Effector memory CD8-positive, alpha-beta T cell (primary cell): ENCODE measurements around the gene COPS7B.
"Not testable (repeated sequence)": the region's sequence is repeated elsewhere in the genome, so short reads cannot be mapped to it uniquely, and the experiment has no call there.

Experiments used
- ATAC-seq: fragments of 150-1000 bp; cut with Tn5 transposase; replicated peaks from 2 replicates; pipeline ENCODE4 v1.10.0; 2021; ENCODE audit warnings: mild to moderate bottlenecking, moderate library complexity
- DNase-seq, 3 experiments: peaks; one replicate each; pipeline ENCODE4 v3.0.0; 2021
- H3K27ac Mint-ChIP-seq, 2 donors: one replicate each; pipeline ENCODE4 v1.8.0; 2022; ENCODE audit warnings: mild to moderate bottlenecking in 2 of 2, mixed read lengths in 2 of 2, moderate library complexity in 2 of 2
- H3K27me3 Mint-ChIP-seq, 2 donors: one replicate each; pipeline ENCODE4 v1.8.0; 2022; ENCODE audit warnings: mixed read lengths in 2 of 2
- H3K36me3 Mint-ChIP-seq: one replicate; pipeline ENCODE4 v1.8.0; 2022; ENCODE audit warnings: mild to moderate bottlenecking, moderate library complexity, mixed read lengths; ENCODE audit not compliant: insufficient read depth
- H3K4me1 Mint-ChIP-seq, 2 donors: one replicate each; pipeline ENCODE4 v1.8.0; 2022; ENCODE audit warnings: low read depth in 2 of 2, mixed read lengths in 2 of 2
- H3K4me3 Mint-ChIP-seq, 2 donors: one replicate each; pipeline ENCODE4 v1.8.0; 2022; ENCODE audit warnings: mild to moderate bottlenecking in 2 of 2, mixed read lengths in 2 of 2, moderate library complexity in 2 of 2
- H3K9me3 Mint-ChIP-seq, 2 donors: one replicate each; pipeline ENCODE4 v1.8.0; 2022; ENCODE audit warnings: mixed read lengths in 2 of 2
- total RNA-seq, 9 experiments: gene quantifications; one replicate each; lab custom pipeline; 2026; lab: John Stamatoyannopoulos, UW

Gene COPS7B
- total RNA-seq: 20.1 to 38.8 (median 29.6) reads per million in 9 experiments

DNA sequence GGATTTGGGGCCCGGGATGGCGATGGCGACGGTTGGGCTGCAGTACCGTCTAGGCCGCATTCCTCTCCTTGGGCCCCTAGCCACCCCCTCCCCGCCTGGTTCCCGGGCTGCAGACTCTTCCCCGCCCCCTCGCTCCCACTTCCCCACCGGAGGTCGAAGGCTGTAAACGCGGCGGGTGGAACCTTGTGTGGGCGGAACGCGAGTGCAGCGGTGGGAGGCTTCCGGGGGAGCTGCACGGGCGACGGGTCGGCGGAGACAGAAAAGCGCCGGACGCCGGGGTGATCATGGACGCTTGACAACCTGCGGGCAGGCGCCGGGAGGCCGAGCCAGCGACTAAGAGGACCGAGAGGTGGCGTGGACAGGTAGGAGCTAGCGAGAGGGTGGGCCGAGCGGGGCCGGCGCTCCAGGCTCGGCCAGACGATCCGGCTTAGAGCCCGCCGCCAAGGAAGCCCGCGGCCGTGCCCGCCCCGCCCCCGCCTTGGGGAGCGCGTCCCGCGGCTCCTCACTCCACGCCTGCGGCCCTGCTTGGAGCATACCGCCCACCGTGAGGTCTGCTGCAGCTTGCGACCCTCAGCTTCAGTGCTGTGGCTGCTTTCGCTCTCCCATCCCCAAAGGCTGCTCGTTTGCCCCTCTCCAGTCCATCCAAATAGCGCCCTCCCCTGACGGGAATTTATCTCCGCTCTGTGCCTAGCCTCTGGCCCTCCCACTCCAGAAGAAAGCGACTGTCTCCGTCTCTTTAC lies at the start of gene COPS7B:
Gene COPS7B (plus strand): TSS at position 269 of the 740 bp plus-strand sequence. CDS start 2,126 bp downstream, outside the sequence.
- Mint-ChIP-seq H3K27me3 (no peaks in the 10 kb centered on the region), H3K9me3 (no peaks in the 10 kb centered on the region), H3K36me3 (peaks cover 23% of the 10 kb centered on the region), H3K4me1 (peaks cover 53 to 65% of the 10 kb centered on the region in 2 donors), H3K4me3 (peak within 1 kb of the TSS; percentile 80 to 91), H3K27ac (peak within 1 kb of the TSS; percentile 89 to 93)
- ATAC-seq: peak; percentile 59
- DNase-seq: peak; percentile 69 to 78 (median 73)

DNA sequence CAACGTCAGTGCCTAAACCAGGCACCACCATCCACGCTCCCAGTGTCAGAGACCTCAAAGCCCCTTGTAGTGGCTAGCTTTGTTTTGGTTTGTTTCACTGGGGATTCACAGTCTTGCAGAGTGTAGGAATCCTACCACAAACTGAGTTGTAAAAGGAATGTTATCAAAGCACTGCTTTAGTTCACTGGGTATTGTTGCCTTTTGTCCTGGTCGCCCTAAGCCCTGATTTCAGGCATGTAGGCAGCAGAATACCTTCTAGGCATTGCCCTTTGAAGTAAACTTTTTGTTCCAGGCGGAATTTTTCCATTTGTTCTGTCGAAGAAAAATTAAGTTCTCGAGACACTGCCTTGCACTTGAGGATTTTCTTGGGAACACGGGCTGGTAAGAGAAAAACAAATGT lies 48.5 kb upstream of the COPS7B start:
- Mint-ChIP-seq H3K27me3 (no peaks in the 10 kb centered on the region), H3K27ac (no peak overlapping the region), H3K4me3 (no peak overlapping the region), H3K9me3 (no peaks in the 10 kb centered on the region), H3K4me1 (no peaks in the 10 kb centered on the region), H3K36me3 (peaks cover 20% of the 10 kb centered on the region)
- DNase-seq (no peak), ATAC-seq (no peak)

DNA sequence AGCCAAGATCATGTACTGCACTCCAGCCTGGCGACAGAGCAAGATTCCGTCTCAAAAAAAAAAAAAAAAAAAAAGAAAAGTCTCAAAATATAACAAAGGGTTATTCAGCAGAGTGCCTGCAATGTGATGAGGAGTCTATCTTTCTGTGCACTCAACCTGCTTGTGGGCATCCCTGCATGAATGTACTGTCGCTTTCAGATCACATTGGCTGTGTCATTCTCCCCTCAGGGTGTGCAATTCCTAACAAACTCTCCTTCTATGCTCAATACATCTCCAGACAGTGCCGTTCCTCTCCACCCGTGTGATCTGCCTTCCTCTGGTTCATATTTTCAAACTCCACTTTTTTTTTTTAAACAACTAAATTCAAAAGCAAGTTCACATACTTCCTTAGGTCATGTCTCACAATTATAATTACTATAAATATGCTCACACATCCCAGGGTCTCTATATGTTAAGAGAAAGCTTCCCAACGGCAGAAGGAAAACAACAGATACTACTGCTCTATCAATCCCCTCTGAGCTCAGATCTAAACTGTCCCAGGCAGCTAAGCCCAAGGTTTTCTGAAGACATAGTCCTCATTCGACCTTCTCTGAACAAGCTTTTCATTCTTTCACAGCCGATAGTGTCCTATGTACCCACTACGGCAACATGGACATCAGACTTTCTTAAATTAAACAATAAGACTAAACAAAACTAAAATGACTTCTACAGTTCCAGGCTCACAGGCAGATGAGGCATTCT lies 42.7 kb upstream of the COPS7B start:
- peaks cover 0 to under 1% of the 10 kb centered on the region in 2 donors for H3K4me1 Mint-ChIP-seq
- no peak for DNase-seq
- no peaks in the 10 kb centered on the region for H3K27me3 Mint-ChIP-seq
- no peak overlapping the region for H3K4me3 Mint-ChIP-seq
- no peak overlapping the region for H3K27ac Mint-ChIP-seq
- H3K36me3 Mint-ChIP-seq: peaks cover 4% of the 10 kb centered on the region
- no peaks in the 10 kb centered on the region for H3K9me3 Mint-ChIP-seq
- no peak for ATAC-seq

- Mint-ChIP-seq H3K27ac (no peak overlapping the region), H3K36me3 (peaks cover 4% of the 10 kb centered on the region), H3K9me3 (no peaks in the 10 kb centered on the region), H3K27me3 (no peaks in the 10 kb centered on the region), H3K4me3 (no peak overlapping the region), H3K4me1 (peaks cover 0 to 2% of the 10 kb centered on the region in 2 donors)
- DNase-seq: no peak
- no peak for ATAC-seq
Measured at GRCh38 chr2:231745303-231746038, 40.8 kb upstream of the COPS7B start.

DNA sequence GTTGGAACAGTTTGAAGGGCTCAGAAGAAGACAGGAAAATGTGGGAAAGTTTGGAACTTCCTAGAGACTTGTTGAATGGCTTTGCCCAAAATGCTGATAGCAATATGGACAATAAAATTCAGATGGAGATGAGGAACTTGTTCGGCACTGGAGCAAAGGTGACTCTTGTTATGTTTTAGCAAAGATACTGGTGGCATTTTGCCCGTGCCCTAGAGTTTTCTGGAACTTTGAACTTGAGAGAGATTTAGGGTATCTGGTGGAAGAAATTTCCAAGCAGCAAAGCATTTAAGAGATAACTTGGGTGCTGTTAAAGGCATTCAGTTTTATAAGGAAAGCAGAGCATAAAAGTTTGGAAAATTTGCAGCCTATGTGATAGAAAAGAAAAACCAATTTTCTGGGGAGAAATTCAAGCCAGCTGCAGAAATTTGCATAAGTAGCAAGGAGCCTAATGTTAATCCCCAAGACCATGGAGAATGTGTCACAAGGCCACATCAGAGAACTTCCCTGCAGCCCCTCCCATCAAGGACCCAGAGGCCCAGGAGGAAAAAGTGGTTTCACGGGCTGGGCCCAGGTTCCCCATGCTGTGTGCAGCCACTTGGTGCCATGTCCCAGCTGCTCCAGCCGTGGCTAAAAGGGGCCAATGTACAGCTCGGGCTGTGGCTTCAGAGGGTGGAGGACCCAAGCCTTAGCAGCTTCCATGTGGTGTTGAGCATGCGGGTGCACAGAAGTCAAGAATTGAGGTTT lies 37.9 kb upstream of the COPS7B start:
- DNase-seq, H3K27me3 Mint-ChIP-seq, H3K27ac Mint-ChIP-seq, H3K9me3 Mint-ChIP-seq, H3K4me3 Mint-ChIP-seq, ATAC-seq, H3K36me3 Mint-ChIP-seq, H3K4me1 Mint-ChIP-seq: not testable (repeated sequence)

GRCh38 chr2:231749016-231749415 lies 37.2 kb upstream of the COPS7B start:
- H3K4me3 Mint-ChIP-seq, DNase-seq, H3K27me3 Mint-ChIP-seq, H3K9me3 Mint-ChIP-seq, H3K36me3 Mint-ChIP-seq, H3K27ac Mint-ChIP-seq, H3K4me1 Mint-ChIP-seq, ATAC-seq: not testable (repeated sequence)

- no peak overlapping the region for H3K27ac Mint-ChIP-seq
- no peaks in the 10 kb centered on the region for H3K9me3 Mint-ChIP-seq
- no peaks in the 10 kb centered on the region for H3K27me3 Mint-ChIP-seq
- DNase-seq: no peak
- no peaks in the 10 kb centered on the region for H3K36me3 Mint-ChIP-seq
- H3K4me1 Mint-ChIP-seq: peaks cover 0 to 2% of the 10 kb centered on the region in 2 donors
- H3K4me3 Mint-ChIP-seq: no peak overlapping the region
- no peak for ATAC-seq
Measured at GRCh38 chr2:231751042-231751815, 35.0 kb upstream of the COPS7B start.

DNA sequence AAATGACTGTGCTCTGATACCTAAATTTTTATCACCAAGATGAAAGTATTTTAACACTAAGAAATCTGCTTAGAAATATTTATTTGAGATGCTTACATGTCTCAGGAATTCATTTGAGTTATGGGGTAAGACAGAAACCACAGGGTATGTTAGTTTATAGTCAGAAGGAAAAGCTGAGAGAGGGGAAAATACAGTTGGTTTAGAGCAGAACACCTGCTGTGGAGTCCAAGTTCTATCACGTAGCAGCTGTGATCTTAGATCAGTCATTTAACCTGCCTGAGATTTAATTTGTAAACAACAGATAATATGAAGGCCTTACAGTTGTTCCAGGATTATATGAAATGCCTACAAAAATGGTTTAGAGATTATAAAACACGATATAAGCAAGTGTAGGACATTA lies 34.2 kb upstream of the COPS7B start:
- no peak for DNase-seq
- peaks cover 0 to 2% of the 10 kb centered on the region in 2 donors for H3K4me1 Mint-ChIP-seq
- H3K9me3 Mint-ChIP-seq: no peaks in the 10 kb centered on the region
- H3K27ac Mint-ChIP-seq: no peak overlapping the region
- ATAC-seq: no peak
- H3K36me3 Mint-ChIP-seq: no peaks in the 10 kb centered on the region
- H3K27me3 Mint-ChIP-seq: no peaks in the 10 kb centered on the region
- no peak overlapping the region for H3K4me3 Mint-ChIP-seq

- peaks cover 5 to 14% of the 10 kb centered on the region in 2 donors for H3K4me1 Mint-ChIP-seq
- ATAC-seq: no peak
Measured at GRCh38 chr2:231761735-231762134, 24.5 kb upstream of the COPS7B start.

GRCh38 chr2:231764124-231764523 lies 22.1 kb upstream of the COPS7B start:
- ATAC-seq (no peak), DNase-seq (no peak)
- no peaks in the 10 kb centered on the region for H3K9me3 Mint-ChIP-seq
- H3K27ac Mint-ChIP-seq: no peak overlapping the region
- no peak overlapping the region for H3K4me3 Mint-ChIP-seq
- H3K27me3 Mint-ChIP-seq: no peaks in the 10 kb centered on the region
- H3K4me1 Mint-ChIP-seq: peaks cover 5 to 14% of the 10 kb centered on the region in 2 donors
- H3K36me3 Mint-ChIP-seq: no peaks in the 10 kb centered on the region

More at GRCh38 chr2:231761735-231762134, 24.5 kb upstream of the COPS7B start:
- no peak overlapping the region for H3K4me3 Mint-ChIP-seq
- no peaks in the 10 kb centered on the region for H3K36me3 Mint-ChIP-seq
- no peaks in the 10 kb centered on the region for H3K9me3 Mint-ChIP-seq
- no peak for DNase-seq
- H3K27me3 Mint-ChIP-seq: no peaks in the 10 kb centered on the region
- H3K27ac Mint-ChIP-seq: no peak overlapping the region

DNA sequence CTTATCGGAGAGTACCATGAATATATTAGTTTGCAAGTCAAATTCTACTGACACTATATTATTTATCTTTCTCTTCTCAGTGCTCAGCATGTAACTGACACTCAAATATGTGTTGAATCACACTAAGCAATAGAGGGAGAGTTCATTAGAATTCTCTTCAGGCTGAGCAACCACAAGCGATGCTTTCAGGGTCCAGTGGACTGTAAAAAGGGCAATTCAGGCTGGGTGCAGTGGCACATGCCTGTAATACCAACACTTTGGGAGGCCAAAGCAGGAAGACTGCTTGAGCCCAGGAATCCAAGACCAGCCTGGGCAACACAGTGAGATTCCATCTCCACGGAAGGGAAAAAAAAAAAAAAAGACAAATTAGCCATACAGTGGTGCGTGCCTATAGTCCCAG lies 21.5 kb upstream of the COPS7B start:
- Mint-ChIP-seq H3K36me3 (no peaks in the 10 kb centered on the region), H3K4me3 (no peak overlapping the region), H3K9me3 (no peaks in the 10 kb centered on the region), H3K27me3 (no peaks in the 10 kb centered on the region), H3K27ac (peak overlapping the region in 1 of 2 donors; percentile 79), H3K4me1 (peaks cover 5 to 17% of the 10 kb centered on the region in 2 donors)
- DNase-seq: no peak
- ATAC-seq: no peak

DNA sequence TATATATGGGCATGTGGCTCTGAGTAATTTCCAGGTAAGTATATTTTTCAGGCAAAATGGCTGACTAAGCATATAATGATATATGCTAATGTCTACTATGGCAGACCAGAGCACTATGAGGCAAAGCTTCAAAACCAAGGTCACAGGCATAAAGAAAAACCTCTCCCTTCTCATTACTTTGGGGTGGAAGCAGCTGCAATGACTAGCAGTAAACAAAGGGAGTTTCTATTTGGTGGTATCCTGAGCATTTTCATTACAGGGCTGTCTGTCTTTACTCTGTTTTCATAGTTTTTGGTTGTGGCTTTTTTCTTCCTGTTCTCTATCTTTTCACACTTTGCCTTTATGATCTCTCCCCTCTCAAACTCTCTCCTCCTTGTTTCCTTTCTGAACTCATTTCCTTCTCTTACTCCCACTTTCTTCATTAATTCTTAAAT lies 20.7 kb upstream of the COPS7B start:
- peaks cover 5 to 17% of the 10 kb centered on the region in 2 donors for H3K4me1 Mint-ChIP-seq
- H3K4me3 Mint-ChIP-seq: no peak overlapping the region
- ATAC-seq: no peak
- H3K27me3 Mint-ChIP-seq: no peaks in the 10 kb centered on the region
- peaks cover under 1% of the 10 kb centered on the region for H3K36me3 Mint-ChIP-seq
- no peak for DNase-seq
- H3K27ac Mint-ChIP-seq: peak overlapping the region in 1 of 2 donors; percentile 4
- no peaks in the 10 kb centered on the region for H3K9me3 Mint-ChIP-seq
